GM18951 (cell line): ENCODE data around the gene SPAG16.
"Not testable (repeated sequence)": the region's sequence is repeated elsewhere in the genome, so short reads cannot be mapped to it uniquely, and the experiment has no call there.

Source experiments
- POLR2A ChIP-seq: IDR thresholded peaks from 4 replicates; pipeline ENCODE4 v1.6.1; 2011; ENCODE audit warnings: mild to moderate bottlenecking; ENCODE audit not compliant: insufficient read length, insufficient read depth; ENCODE audit errors: extremely low read depth
- in situ Hi-C: fragments of 300-500 bp; cut with MboI; formaldehyde crosslinking; loops from one replicate; pipeline ENCODE4 v1.12.0; 2022; ENCODE audit warnings: low sequenced_read_pairs, mixed read lengths, inconsistent platforms; ENCODE audit not compliant: unreplicated experiment

The SPAG16 gene

DNA sequence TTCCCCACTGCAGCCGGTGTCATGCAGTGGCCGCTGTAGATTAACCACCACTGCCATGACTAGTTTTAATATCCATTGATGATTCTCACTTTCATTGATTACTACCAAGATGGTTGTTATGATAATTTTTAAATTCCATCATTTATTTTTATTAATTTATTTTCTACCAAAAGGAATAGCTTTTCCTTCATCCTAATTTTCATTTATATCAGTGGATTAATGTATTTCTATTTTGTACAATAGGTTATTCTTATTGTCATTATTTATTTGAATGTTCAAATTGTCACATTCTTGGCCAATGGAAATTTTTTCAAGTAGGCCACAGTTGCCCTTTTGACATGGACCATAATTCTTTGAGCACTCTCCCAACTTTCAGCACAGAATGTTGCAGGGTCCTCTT is 751.7 kb downstream of the SPAG16 start:
- no peak for TF ChIP-seq POLR2A
- in situ Hi-C loops = no loop called here

- in situ Hi-C loops = no loop called here
These were observed 753.9 kb downstream of the SPAG16 start for GRCh38 chr2:214038186-214038585.

DNA sequence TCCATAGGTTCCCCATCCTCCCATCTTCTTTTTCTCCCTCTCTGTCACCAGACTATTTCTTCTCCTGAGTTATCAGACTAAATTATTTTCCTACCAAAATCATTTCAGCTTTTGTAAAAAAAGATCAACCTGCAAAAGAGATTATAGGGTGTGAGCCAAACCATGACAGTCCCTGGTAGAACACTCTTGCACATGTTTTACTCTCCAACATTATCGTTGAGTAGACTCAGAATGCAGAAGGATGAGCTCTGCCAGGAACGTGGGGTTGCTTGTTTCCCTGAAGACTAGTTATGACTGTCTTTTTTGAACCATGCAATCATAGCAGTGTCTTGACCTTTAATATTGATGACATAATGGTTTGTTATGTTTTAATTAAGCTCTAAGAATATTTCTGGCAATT is 766.5 kb downstream of the SPAG16 start:
- in situ Hi-C loops = no loop called here

More at GRCh38 chr2:214038186-214038585, 753.9 kb downstream of the SPAG16 start:
- TF ChIP-seq POLR2A = no peak

GRCh38 chr2:214051585-214051984 is 767.3 kb downstream of the SPAG16 start:
- TF ChIP-seq POLR2A = no peak
- in situ Hi-C loops = no loop called here

More for the DNA sequence above, 766.5 kb downstream of the SPAG16 start:
- TF ChIP-seq POLR2A = no peak

DNA sequence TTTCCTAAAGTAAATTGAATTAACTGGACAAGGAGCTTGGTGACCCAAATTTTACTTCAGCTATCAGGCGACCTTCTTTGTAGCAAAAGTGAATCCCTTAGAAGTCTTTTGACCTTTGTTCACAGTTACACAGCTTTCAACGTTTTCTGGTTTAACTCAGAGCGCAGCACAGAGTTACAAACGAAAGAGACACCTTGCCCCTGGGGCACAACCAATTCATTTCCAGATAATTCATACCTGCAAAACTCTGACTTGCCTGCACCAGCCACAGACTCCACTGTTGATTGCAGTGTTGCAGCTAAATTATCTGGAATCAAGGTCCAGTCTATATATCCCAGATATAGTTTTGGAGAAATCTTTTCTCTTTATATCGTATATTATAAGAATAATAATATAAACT is 768.0 kb downstream of the SPAG16 start:
- TF ChIP-seq POLR2A = no peak
- in situ Hi-C loops = no loop called here

DNA sequence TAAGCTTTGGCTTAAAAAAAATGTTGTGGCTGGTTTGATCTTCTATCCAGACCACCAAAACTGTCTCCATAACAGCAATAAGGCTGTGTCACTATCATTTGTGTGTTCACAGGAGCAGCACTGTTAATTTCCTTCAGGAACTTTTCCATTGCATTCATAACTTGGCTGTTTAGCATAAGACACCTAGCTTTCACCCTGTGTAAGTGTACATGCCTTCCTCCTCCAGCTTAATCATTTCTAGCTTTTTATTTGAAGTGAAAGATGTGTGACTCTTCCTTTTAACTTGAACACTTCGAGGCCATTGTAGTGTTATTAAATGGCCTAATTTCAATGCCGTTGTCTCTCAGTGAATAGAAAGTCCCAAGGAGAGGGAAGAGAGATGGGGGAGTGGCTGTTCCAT is 773.7 kb downstream of the SPAG16 start:
- no peak for TF ChIP-seq POLR2A
- in situ Hi-C loops = no loop called here

- in situ Hi-C loops = not testable (repeated sequence)
These were observed 778.0 kb downstream of the SPAG16 start for GRCh38 chr2:214062279-214062678.

DNA sequence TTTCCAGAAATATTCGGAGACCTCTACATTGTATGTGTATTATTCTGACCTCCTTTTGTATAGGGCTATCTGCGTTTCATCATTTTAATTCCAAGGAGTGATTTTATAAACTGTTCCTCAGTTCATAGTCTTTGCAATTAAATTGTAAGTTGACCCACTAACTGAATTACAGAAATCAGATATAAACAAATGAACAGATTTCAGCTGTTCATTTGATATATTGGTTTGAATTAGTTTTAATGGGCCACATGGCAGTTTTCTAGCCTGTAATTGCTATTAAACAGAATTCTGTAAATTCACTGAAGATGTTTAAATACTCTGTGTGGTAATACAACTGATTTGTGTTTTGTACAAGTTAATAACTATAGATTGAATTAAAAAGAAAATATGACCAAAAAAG is 780.2 kb downstream of the SPAG16 start:
- in situ Hi-C loops = no loop called here
- no peak for TF ChIP-seq POLR2A

DNA sequence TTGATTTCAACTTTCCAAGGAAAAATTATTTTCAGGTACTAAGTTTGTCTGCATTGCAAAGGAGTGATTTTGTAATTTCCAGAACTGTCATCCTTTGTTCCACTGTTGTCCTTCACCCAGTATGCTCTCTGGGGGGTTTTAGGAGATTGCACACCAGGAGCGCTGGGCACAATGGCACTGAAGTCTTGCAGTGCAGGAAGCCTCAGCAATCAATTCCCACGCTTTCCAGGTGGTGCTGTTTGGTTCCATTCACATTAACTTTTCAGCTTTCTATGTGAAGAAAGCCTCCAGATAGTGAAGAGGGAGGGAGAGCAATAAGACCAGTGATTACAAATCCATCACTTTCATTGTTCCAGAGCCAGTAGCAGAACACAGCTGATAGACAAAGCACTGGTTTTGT is 782.6 kb downstream of the SPAG16 start:
- in situ Hi-C loops = no loop called here
- no peak for TF ChIP-seq POLR2A

GRCh38 chr2:214069254-214069653 is 785.0 kb downstream of the SPAG16 start:
- TF ChIP-seq POLR2A = no peak
- in situ Hi-C loops = no loop called here

DNA sequence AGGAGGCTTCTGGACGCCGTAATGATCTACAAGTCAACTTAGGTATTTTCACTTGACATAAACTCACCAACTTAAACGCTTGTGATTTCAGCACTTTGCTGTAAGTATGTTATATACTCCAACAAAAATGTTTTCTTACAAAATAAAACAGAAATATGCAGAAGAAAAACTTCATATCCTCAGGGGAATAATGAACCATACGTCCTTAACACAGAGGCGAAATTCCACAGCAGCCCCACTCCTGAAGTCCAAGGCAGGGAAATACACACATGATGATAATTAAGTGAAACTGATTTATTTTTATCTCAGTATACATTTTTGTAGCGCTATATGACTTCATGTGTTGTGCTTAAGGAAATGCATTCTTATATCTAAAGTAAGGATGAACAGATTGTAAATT is 791.2 kb downstream of the SPAG16 start:
- in situ Hi-C loops = no loop called here
- no peak for TF ChIP-seq POLR2A

GRCh38 chr2:214076527-214076926 is 792.3 kb downstream of the SPAG16 start:
- in situ Hi-C loops = no loop called here
- no peak for TF ChIP-seq POLR2A

DNA sequence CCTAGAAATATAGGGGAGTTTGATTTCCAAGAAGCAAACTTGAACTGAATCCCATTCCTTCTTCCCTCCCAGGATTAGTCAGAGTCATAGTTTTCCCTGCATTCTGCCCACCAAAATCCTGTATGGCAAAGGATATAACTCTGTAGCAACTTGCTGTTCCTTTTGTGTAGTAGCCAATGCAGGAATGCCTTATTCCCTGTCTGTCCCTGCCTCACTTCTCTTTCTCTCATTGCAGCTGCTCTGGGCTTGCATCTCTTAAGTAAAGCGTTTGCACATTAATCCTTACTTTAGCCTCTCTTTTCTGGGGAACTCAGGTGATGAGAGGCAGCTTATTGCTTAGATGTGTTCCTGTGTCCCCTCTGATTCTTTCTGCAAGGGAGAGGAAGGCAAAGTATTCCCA is 793.5 kb downstream of the SPAG16 start:
- in situ Hi-C loops = no loop called here
- no peak for TF ChIP-seq POLR2A

DNA sequence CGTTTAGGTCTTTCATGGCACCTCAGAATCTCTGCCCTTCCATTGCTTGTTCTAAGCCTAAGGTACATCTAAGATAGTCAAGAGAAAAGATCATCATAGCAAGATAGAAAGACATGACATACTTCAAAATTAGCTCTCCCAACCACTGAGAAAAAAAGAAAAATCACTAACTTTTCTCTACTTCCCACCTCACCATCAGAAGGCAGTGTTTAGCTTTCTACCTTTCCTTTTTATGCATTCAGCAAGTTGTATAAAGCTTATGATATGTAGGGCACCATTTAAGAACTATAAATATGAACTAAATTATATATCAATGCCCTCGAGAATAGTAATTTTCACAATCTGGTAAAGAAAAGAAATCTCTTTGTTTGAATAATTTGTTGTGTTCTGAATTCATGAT is 794.8 kb downstream of the SPAG16 start:
- in situ Hi-C loops = no loop called here
- no peak for TF ChIP-seq POLR2A

GRCh38 chr2:214088536-214088935 is 804.3 kb downstream of the SPAG16 start:
- in situ Hi-C loops = no loop called here
- TF ChIP-seq POLR2A = no peak

DNA sequence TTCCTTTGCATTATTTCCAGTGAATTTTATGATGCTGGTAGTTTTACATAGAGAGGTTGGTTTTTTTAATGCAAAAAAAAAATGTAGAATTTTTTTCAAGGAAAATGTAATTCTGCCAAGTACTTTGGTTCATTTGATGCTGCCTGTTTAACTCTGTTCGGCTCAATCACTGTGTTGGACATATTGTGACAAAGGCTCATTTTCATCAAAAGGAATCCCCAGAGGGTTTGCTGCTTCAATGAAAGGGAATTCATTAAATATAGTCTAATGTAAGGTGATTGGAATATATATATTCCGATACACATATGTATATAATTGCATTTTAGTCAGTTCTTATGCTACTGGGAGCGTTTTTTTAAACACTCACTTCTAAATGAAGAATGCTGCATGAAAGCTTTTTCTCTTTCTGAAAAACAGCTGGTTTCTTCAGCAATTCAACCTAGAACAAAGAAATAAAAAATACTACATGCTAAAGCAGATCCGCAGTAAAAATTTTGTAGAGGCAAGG is 812.0 kb downstream of the SPAG16 start:
- TF ChIP-seq POLR2A = no peak
- in situ Hi-C loops = no loop called here

GRCh38 chr2:214098811-214099210 is 814.5 kb downstream of the SPAG16 start:
- in situ Hi-C loops = no loop called here
- TF ChIP-seq POLR2A = no peak
